IMR-90 (cell line): ENCODE measurements around the gene ARHGEF4. TPM values are rescaled to one million over a fixed set of nuclear protein-coding genes. Genes with fewer than 3 reads are reported as not detected.

Experiments
- ATAC-seq: fragments of 200-7000 bp; cut with Tn5 transposase; 2 replicates; pipeline ENCODE4 v1.9.1; 2020; ENCODE audit warnings: low read depth, mild to moderate bottlenecking, moderate library complexity
- BruUV-seq: library from RNA; stranded (reverse); fragments of 400-500 nt; replicated peaks from 2 replicates; lab custom pipeline; 2021; lab: Mats Ljungman, UMichigan
- CTCF ChIA-PET: fragments of 300-600 bp; formaldehyde crosslinking; extraction: SDS; loops from one replicate; lab custom pipeline; 2021; ENCODE audit warnings: antibody characterized with exemption; lab: Yijun Ruan, JAX
- POLR2A ChIA-PET: fragments of 300-600 bp; sonication (Branson Sonifier 250); formaldehyde crosslinking; loops from one replicate; lab custom pipeline; 2022; ENCODE audit warnings: antibody characterized with exemption; ENCODE audit not compliant: unreplicated experiment; lab: Charles Lee
- DNase-seq: peaks from one replicate; pipeline ENCODE4 v3.0.0; 2013
- H2AFZ ChIP-seq: replicated peaks from 2 replicates; pipeline ENCODE3; 2013; ENCODE audit warnings: low read length, mild to moderate bottlenecking; ENCODE audit not compliant: poor library complexity
- H2AK5ac ChIP-seq: 2 replicates; pipeline ENCODE4 v1.6.1; 2013; ENCODE audit warnings: low read depth, low read length, inconsistent platforms
- H2AK9ac ChIP-seq: replicated peaks from 2 replicates; pipeline ENCODE3; 2013; ENCODE audit warnings: mild to moderate bottlenecking, low read depth, low read length, moderate library complexity; ENCODE audit not compliant: poor library complexity
- H2BK120ac ChIP-seq: 2 replicates; pipeline ENCODE4 v1.6.1; 2013; ENCODE audit warnings: low read depth, low read length, inconsistent platforms
- H2BK15ac ChIP-seq: 3 replicates; pipeline ENCODE4 v1.6.1; 2013; ENCODE audit warnings: low read depth, low read length, inconsistent platforms
- H2BK20ac ChIP-seq: 2 replicates; pipeline ENCODE4 v1.6.1; 2013; ENCODE audit warnings: low read depth, mild to moderate bottlenecking, inconsistent platforms, low read length, moderate library complexity
- H2BK5ac ChIP-seq: 2 replicates; pipeline ENCODE4 v1.6.1; 2013; ENCODE audit warnings: mild to moderate bottlenecking, low read depth, low read length, inconsistent platforms; ENCODE audit not compliant: poor library complexity, severe bottlenecking
- H3K14ac ChIP-seq: replicated peaks from 2 replicates; pipeline ENCODE4 v1.6.1; 2013; ENCODE audit warnings: low read depth, low read length, inconsistent platforms
- H3K18ac ChIP-seq: 2 replicates; pipeline ENCODE4 v1.6.1; 2013; ENCODE audit warnings: low read depth, low read length, control low read depth
- H3K23ac ChIP-seq: 2 replicates; pipeline ENCODE4 v1.6.1; 2013; ENCODE audit warnings: low read depth, low read length, inconsistent platforms
- H3K27ac ChIP-seq: 2 replicates; pipeline ENCODE4 v1.5.1; 2013; ENCODE audit warnings: mild to moderate bottlenecking, control low read depth, low read length; ENCODE audit not compliant: insufficient read depth
- H3K27me3 ChIP-seq: 2 replicates; pipeline ENCODE4 v1.6.1; 2013; ENCODE audit warnings: low read length; ENCODE audit not compliant: control insufficient read depth, insufficient read depth
- H3K36me3 ChIP-seq: 2 replicates; pipeline ENCODE4 v1.6.1; 2013; ENCODE audit warnings: low read length, mixed read lengths; ENCODE audit not compliant: control insufficient read depth, insufficient read depth
- H3K4ac ChIP-seq: 2 replicates; pipeline ENCODE4 v1.6.1; 2013; ENCODE audit warnings: low read depth, low read length, inconsistent platforms
- H3K4me1 ChIP-seq: 2 replicates; pipeline ENCODE4 v1.6.1; 2013; ENCODE audit warnings: low read length, mixed read lengths; ENCODE audit not compliant: control insufficient read depth, insufficient read depth
- H3K4me2 ChIP-seq: 2 replicates; pipeline ENCODE4 v1.6.1; 2013; ENCODE audit warnings: low read depth, mild to moderate bottlenecking, control low read depth, low read length, moderate library complexity
- H3K4me3 ChIP-seq: 2 replicates; pipeline ENCODE4 v1.5.1; 2013; ENCODE audit warnings: low read depth, mild to moderate bottlenecking, control low read depth, low read length, moderate library complexity; ENCODE audit not compliant: insufficient read depth
- H3K56ac ChIP-seq: 2 replicates; pipeline ENCODE4 v1.6.1; 2013; ENCODE audit warnings: low read length, inconsistent platforms; ENCODE audit not compliant: insufficient read depth; ENCODE audit errors: extremely low read depth
- H3K79me1 ChIP-seq, 2 experiments: 2 replicates each; pipeline ENCODE4 v1.6.1; 2013; ENCODE audit warnings: low read length in 2 of 2, inconsistent platforms in 1 of 2, low read depth in 1 of 2
- H3K9ac ChIP-seq: 2 replicates; pipeline ENCODE4 v1.6.1; 2013; ENCODE audit warnings: low read depth, low read length, control low read depth
- H3K9me1 ChIP-seq: 2 replicates; pipeline ENCODE4 v1.6.1; 2013; ENCODE audit warnings: low read length, inconsistent platforms; ENCODE audit not compliant: insufficient read depth
- H3K9me3 ChIP-seq: 2 replicates; pipeline ENCODE4 v1.6.1; 2013; ENCODE audit warnings: low read length; ENCODE audit not compliant: control insufficient read depth, insufficient read depth
- H4K20me1 ChIP-seq: 2 replicates; pipeline ENCODE4 v1.6.1; 2013; ENCODE audit warnings: low read length, inconsistent platforms; ENCODE audit not compliant: insufficient read depth
- H4K5ac ChIP-seq: 2 replicates; pipeline ENCODE4 v1.6.1; 2013; ENCODE audit warnings: mild to moderate bottlenecking, low read depth, low read length, control low read depth
- H4K8ac ChIP-seq, 2 experiments: 2 replicates each; pipeline ENCODE4 v1.6.1; 2013; ENCODE audit warnings: low read depth in 2 of 2, low read length in 2 of 2, control low read depth in 1 of 2, inconsistent platforms in 1 of 2
- H4K91ac ChIP-seq: 2 replicates; pipeline ENCODE4 v1.6.1; 2013; ENCODE audit warnings: low read depth, low read length, inconsistent platforms; ENCODE audit not compliant: insufficient read depth
- BHLHE40 ChIP-seq: fragments of 150-350 bp; IDR thresholded peaks from 2 replicates; pipeline ENCODE4 v1.6.1; 2016; ENCODE audit warnings: mild to moderate bottlenecking, low read depth, low read length
- CEBPB ChIP-seq: IDR thresholded peaks from 2 replicates; pipeline ENCODE4 v1.6.1; 2012; ENCODE audit warnings: low read depth, low read length, improper control_type of control experiment
- CHD1 ChIP-seq: IDR thresholded peaks from 2 replicates; pipeline ENCODE4 v1.6.1; 2012; ENCODE audit warnings: low read depth, low read length, improper control_type of control experiment
- FOS ChIP-seq: fragments of 150-350 bp; IDR thresholded peaks from 2 replicates; pipeline ENCODE4 v1.6.1; 2016; ENCODE audit warnings: low read depth, low read length
- MAFK ChIP-seq: IDR thresholded peaks from 2 replicates; pipeline ENCODE4 v1.6.1; 2012; ENCODE audit warnings: low read depth, low read length, improper control_type of control experiment
- MAZ ChIP-seq: IDR thresholded peaks from 2 replicates; pipeline ENCODE4 v1.6.1; 2012; ENCODE audit warnings: low read depth, mild to moderate bottlenecking, low read length, improper control_type of control experiment, moderate library complexity, borderline replicate concordance
- MXI1 ChIP-seq: IDR thresholded peaks from 2 replicates; pipeline ENCODE4 v1.6.1; 2012; ENCODE audit warnings: low read depth, mild to moderate bottlenecking, low read length, moderate library complexity, borderline replicate concordance
- NFE2L2 ChIP-seq: fragments of 150-350 bp; IDR thresholded peaks from 2 replicates; pipeline ENCODE4 v1.6.1; 2016; ENCODE audit warnings: low read depth, mild to moderate bottlenecking, low read length
- POLR2A ChIP-seq: IDR thresholded peaks from 2 replicates; pipeline ENCODE4 v1.6.1; 2012; ENCODE audit warnings: mild to moderate bottlenecking, low read depth, low read length
- RAD21 ChIP-seq: IDR thresholded peaks from 2 replicates; pipeline ENCODE4 v1.6.1; 2012; ENCODE audit warnings: low read length, improper control_type of control experiment
- RCOR1 ChIP-seq: IDR thresholded peaks from 2 replicates; pipeline ENCODE4 v1.6.1; 2012; ENCODE audit warnings: mild to moderate bottlenecking, low read length, improper control_type of control experiment; ENCODE audit not compliant: insufficient replicate concordance
- SMC3 ChIP-seq: fragments of 150-350 bp; IDR thresholded peaks from 2 replicates; pipeline ENCODE4 v1.6.1; 2016; ENCODE audit warnings: low read depth, mild to moderate bottlenecking, antibody characterized with exemption, low read length, moderate library complexity
- WGBS, 2 experiments: methylation state at CpG; one replicate each; pipeline versions ENCODE4 v1.1.5 to v1.1.7; 2013; ENCODE audit warnings: missing lambda C conversion rate in 2 of 2; ENCODE audit not compliant: insufficient read length in 1 of 2; ENCODE audit errors: extremely low coverage in 2 of 2; 5-methylcytosine and 5-hydroxymethylcytosine counted together
- dilution Hi-C: fragments of 300-500 bp; cut with HindIII; formaldehyde crosslinking; loops from one replicate; pipeline ENCODE4 v1.14.3; 2018; ENCODE audit warnings: low sequenced_read_pairs; ENCODE audit not compliant: unreplicated experiment
- in situ Hi-C: fragments of 300-500 bp; cut with MboI; formaldehyde crosslinking; loops from 3 replicates; pipeline ENCODE4 v1.14.3; 2019; ENCODE audit warnings: low sequenced_read_pairs, inconsistent platforms, mixed read lengths
- intact Hi-C: fragments of 100-400 bp; cut with micrococcal nuclease; formaldehyde crosslinking; loops from 2 replicates; pipeline ENCODE4 v1.10.0; 2022
- polyA plus RNA-seq, 3 experiments: library from polyadenylated mRNA; depleted of rRNA; stranded (reverse); fragments of >200 nt; gene quantifications; 2 replicates each; pipeline ENCODE4 v1.2.3, GENCODE V29; 2012; ENCODE audit warnings: low replicate concordance in 1 of 3
- total RNA-seq: library from RNA; depleted of rRNA; stranded (reverse); fragments of >200 nt; gene quantifications from 2 replicates; pipeline ENCODE4 v1.2.3, GENCODE V29; 2012
- TF ChIP-seq, protein P1 (sequence below): fragments of 150-350 bp; IDR thresholded peaks from 2 replicates; pipeline ENCODE4 v1.6.1; 2017; ENCODE audit warnings: mild to moderate bottlenecking, antibody characterized with exemption, low read length, low read depth
- TF ChIP-seq, protein P2 (sequence below): fragments of 150-350 bp; IDR thresholded peaks from 2 replicates; pipeline ENCODE4 v1.6.1; 2016; ENCODE audit warnings: low read depth, mild to moderate bottlenecking, low read length, moderate library complexity, borderline replicate concordance
- TF ChIP-seq, protein P3 (sequence below): conservative IDR thresholded peaks from 2 replicates; pipeline ENCODE4 v1.5.1; 2012; ENCODE audit warnings: mild to moderate bottlenecking, low read depth, low read length, improper control_type of control experiment

ARHGEF4 gene
- total and polyA plus RNA-seq, 2 of the 4 experiments (the other 2 are of a cell fraction), result 2.7 to 5.0 TPM

- Histone ChIP-seq H3K18ac (no peak overlapping the region), H2BK15ac (no peak overlapping the region), H3K4me2 (no peak overlapping the region), H2BK20ac (no peak overlapping the region), H3K27ac (no peak overlapping the region), H3K4me3 (no peak overlapping the region), H3K23ac (no peak overlapping the region), H2BK5ac (no peak overlapping the region), H2AFZ (no peak overlapping the region), H4K8ac (no peak overlapping the region), H4K91ac (no peak overlapping the region), H3K9me3 (no peaks in the 10 kb centered on the region), H3K9ac (no peak overlapping the region), H2AK9ac (no peak overlapping the region), H4K20me1 (no peaks in the 10 kb centered on the region), H3K27me3 (peaks cover 3% of the 10 kb centered on the region; the same call in 1 of the 2 replicates), H3K56ac (no peak overlapping the region), H3K14ac (no peak overlapping the region), H3K79me1 (no peaks in the 10 kb centered on the region), H2AK5ac (no peak overlapping the region), H3K36me3 (no peaks in the 10 kb centered on the region), H4K5ac (no peak overlapping the region), H3K4ac (no peak overlapping the region), H3K9me1 (no peaks in the 10 kb centered on the region), H3K4me1 (no peaks in the 10 kb centered on the region), H2BK120ac (no peak overlapping the region)
- intact Hi-C loops, result no loop called here
- dilution Hi-C loops, result no loop called here
- 80% methylated on average over 1 of the region's 8 CpGs; no CpG with 5 or more reads in 1 of the 2 experiments for WGBS, 2 experiments
- DNase-seq, result no peak
- TF ChIP-seq BHLHE40 (no peak), RCOR1 (no peak), RAD21 (no peak), FOS (no peak), MAFK (no peak), CEBPB (no peak), POLR2A (no peak), MAZ (no peak), SMC3 (no peak), NFE2L2 (no peak), MXI1 (no peak), CHD1 (no peak)
- TF ChIP-seq, protein P1, sequence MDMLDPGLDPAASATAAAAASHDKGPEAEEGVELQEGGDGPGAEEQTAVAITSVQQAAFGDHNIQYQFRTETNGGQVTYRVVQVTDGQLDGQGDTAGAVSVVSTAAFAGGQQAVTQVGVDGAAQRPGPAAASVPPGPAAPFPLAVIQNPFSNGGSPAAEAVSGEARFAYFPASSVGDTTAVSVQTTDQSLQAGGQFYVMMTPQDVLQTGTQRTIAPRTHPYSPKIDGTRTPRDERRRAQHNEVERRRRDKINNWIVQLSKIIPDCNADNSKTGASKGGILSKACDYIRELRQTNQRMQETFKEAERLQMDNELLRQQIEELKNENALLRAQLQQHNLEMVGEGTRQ, result no peak
- TF ChIP-seq, protein P2, sequence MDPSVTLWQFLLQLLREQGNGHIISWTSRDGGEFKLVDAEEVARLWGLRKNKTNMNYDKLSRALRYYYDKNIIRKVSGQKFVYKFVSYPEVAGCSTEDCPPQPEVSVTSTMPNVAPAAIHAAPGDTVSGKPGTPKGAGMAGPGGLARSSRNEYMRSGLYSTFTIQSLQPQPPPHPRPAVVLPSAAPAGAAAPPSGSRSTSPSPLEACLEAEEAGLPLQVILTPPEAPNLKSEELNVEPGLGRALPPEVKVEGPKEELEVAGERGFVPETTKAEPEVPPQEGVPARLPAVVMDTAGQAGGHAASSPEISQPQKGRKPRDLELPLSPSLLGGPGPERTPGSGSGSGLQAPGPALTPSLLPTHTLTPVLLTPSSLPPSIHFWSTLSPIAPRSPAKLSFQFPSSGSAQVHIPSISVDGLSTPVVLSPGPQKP, result no peak
- TF ChIP-seq, protein P3, sequence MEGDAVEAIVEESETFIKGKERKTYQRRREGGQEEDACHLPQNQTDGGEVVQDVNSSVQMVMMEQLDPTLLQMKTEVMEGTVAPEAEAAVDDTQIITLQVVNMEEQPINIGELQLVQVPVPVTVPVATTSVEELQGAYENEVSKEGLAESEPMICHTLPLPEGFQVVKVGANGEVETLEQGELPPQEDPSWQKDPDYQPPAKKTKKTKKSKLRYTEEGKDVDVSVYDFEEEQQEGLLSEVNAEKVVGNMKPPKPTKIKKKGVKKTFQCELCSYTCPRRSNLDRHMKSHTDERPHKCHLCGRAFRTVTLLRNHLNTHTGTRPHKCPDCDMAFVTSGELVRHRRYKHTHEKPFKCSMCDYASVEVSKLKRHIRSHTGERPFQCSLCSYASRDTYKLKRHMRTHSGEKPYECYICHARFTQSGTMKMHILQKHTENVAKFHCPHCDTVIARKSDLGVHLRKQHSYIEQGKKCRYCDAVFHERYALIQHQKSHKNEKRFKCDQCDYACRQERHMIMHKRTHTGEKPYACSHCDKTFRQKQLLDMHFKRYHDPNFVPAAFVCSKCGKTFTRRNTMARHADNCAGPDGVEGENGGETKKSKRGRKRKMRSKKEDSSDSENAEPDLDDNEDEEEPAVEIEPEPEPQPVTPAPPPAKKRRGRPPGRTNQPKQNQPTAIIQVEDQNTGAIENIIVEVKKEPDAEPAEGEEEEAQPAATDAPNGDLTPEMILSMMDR, result no peak
- in situ Hi-C loops, result no loop called here
- no TSS peak for BruUV-seq
- ATAC-seq, result no peak
- ChIA-PET POLR2A (no interaction called here), CTCF (interaction anchor here (1.9 kb wide), 1 partner anchor 124 kb away, joined by 6 read pairs; no protein-coding TSS in a partner anchor)
Observed at GRCh38 chr2:130921164-130921476, 84.4 kb downstream of the ARHGEF4 start.
